MCF 10A (cell line): ENCODE measurements around the gene FAM120C. TPM values are rescaled to one million over a fixed set of nuclear protein-coding genes. Genes with fewer than 3 reads are reported as not detected.

Experiments
- BruUV-seq: library from RNA; stranded (reverse); fragments of 400-500 nt; replicated peaks from 2 replicates; lab custom pipeline; 2021; lab: Mats Ljungman, UMichigan
- CTCF ChIA-PET: fragments of 300-600 bp; sonication (Branson Sonifier 250); formaldehyde crosslinking; extraction: SDS; loops from one replicate; lab custom pipeline; 2021; ENCODE audit warnings: antibody characterized with exemption, inconsistent platforms; lab: Yijun Ruan, JAX
- POLR2A ChIA-PET: fragments of 300-600, 350-650 bp; sonication (Branson Sonifier 250); formaldehyde crosslinking; extraction: SDS; loops from one replicate; lab custom pipeline; 2020; ENCODE audit warnings: antibody characterized with exemption, inconsistent platforms; lab: Yijun Ruan, JAX
- DNase-seq: peaks from one replicate; pipeline ENCODE4 v3.0.0-alpha.2; 2018; ENCODE audit not compliant: unreplicated experiment
- H3K27ac Mint-ChIP-seq: one replicate; pipeline ENCODE4 v1.8.0; 2022; ENCODE audit warnings: mild to moderate bottlenecking, low read depth, mixed read lengths; ENCODE audit not compliant: unreplicated experiment
- H3K27me3 Mint-ChIP-seq: one replicate; pipeline ENCODE4 v1.8.0; 2022; ENCODE audit warnings: mixed read lengths; ENCODE audit not compliant: insufficient read depth, unreplicated experiment
- H3K36me3 Mint-ChIP-seq: one replicate; pipeline ENCODE4 v1.8.0; 2022; ENCODE audit warnings: mild to moderate bottlenecking, moderate library complexity, mixed read lengths; ENCODE audit not compliant: insufficient read depth, unreplicated experiment
- H3K4me1 Mint-ChIP-seq: one replicate; pipeline ENCODE4 v1.8.0; 2022; ENCODE audit warnings: mixed read lengths; ENCODE audit not compliant: insufficient read depth, unreplicated experiment
- H3K4me3 Mint-ChIP-seq: one replicate; pipeline ENCODE4 v1.8.0; 2022; ENCODE audit warnings: mild to moderate bottlenecking, moderate library complexity, mixed read lengths; ENCODE audit not compliant: unreplicated experiment
- H3K9me3 Mint-ChIP-seq: one replicate; pipeline ENCODE4 v1.8.0; 2022; ENCODE audit warnings: mixed read lengths; ENCODE audit not compliant: unreplicated experiment
- intact Hi-C: fragments of 100-400 bp; cut with micrococcal nuclease; formaldehyde crosslinking; loops from 2 replicates; pipeline ENCODE4 v1.14.1; 2022
- total RNA-seq: library from RNA; stranded (reverse); gene quantifications from 2 replicates; pipeline ENCODE4 v1.2.3, GENCODE V29; 2022
- TF ChIP-seq, protein P1 (sequence below): fragments of 200-600 bp; IDR thresholded peaks from one replicate; pipeline ENCODE4 v1.8.0; 2022; ENCODE audit warnings: antibody characterized with exemption, mild to moderate bottlenecking; ENCODE audit not compliant: unreplicated experiment

FAM120C gene
- total RNA-seq, 1 experiment from 2014 or later: 11.3 TPM

DNA sequence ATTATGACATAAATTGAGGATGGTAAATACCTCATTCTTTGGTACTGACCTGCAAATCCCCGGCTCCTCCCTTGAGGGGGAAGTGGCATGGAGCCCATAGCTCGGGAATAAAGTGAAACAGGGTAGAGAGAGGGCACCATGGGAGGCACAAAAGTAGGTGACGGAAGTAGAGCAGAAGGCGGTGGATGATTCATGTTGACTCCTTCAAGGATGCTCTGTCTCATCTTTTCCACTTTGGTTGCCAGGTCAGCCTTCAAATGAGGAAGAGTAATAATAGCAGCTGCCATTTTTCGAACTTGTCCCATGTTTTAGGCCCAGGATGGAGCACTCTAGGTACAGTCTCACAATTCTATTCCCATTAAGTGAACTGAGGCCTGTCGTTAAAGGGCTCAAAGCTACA is 97.4 kb downstream of the FAM120C start:
- DNase-seq: no peak
- BruUV-seq: no TSS peak
- H3K36me3 Mint-ChIP-seq: peaks cover 24% of the 10 kb centered on the region
- no peaks in the 10 kb centered on the region for H3K4me1 Mint-ChIP-seq
- POLR2A ChIA-PET: no interaction called here
- H3K9me3 Mint-ChIP-seq: no peaks in the 10 kb centered on the region
- TF ChIP-seq, protein P1, sequence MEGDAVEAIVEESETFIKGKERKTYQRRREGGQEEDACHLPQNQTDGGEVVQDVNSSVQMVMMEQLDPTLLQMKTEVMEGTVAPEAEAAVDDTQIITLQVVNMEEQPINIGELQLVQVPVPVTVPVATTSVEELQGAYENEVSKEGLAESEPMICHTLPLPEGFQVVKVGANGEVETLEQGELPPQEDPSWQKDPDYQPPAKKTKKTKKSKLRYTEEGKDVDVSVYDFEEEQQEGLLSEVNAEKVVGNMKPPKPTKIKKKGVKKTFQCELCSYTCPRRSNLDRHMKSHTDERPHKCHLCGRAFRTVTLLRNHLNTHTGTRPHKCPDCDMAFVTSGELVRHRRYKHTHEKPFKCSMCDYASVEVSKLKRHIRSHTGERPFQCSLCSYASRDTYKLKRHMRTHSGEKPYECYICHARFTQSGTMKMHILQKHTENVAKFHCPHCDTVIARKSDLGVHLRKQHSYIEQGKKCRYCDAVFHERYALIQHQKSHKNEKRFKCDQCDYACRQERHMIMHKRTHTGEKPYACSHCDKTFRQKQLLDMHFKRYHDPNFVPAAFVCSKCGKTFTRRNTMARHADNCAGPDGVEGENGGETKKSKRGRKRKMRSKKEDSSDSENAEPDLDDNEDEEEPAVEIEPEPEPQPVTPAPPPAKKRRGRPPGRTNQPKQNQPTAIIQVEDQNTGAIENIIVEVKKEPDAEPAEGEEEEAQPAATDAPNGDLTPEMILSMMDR: no peak
- H3K27ac Mint-ChIP-seq: no peak overlapping the region
- CTCF ChIA-PET: no interaction called here
- intact Hi-C loops: no loop called here
- peaks cover 11% of the 10 kb centered on the region for H3K27me3 Mint-ChIP-seq
- H3K4me3 Mint-ChIP-seq: no peak overlapping the region

DNA sequence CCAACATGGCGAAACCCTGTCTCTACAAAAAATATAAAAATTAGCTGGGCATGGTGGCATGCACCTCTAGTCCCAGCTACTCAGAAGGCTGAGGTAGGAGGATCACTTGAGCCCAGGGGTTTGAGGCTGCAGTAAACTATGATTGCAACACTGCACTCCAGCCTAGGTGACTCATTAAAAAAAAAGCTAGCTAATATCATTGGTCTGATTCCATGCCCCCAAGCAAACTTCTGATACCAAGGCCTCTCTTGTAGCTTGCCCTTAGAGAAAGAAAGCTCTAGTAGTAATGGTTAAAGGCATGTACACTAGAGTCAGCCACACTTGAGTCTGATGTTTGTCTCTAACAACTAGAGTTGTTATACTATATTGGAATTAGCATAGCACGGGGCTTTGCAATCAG is 106.2 kb downstream of the FAM120C start:
- Mint-ChIP-seq H3K27ac (no peak overlapping the region), H3K4me1 (no peaks in the 10 kb centered on the region), H3K9me3 (no peaks in the 10 kb centered on the region), H3K27me3 (peaks cover 11% of the 10 kb centered on the region), H3K36me3 (peaks cover 31% of the 10 kb centered on the region), H3K4me3 (no peak overlapping the region)
- TF ChIP-seq, protein P1: no peak
- POLR2A ChIA-PET: interaction anchor here (4.1 kb wide), 1 partner anchor 33 kb away, joined by 27 read pairs; the partner anchor contains the start of gene PHF8
- CTCF ChIA-PET: interaction anchor here (0.5 to 1.0 kb wide), 4 partner anchors 12 to 89 kb away, joined by 3 to 5 read pairs (median 3); no protein-coding TSS in a partner anchor
- peak; percentile 88 for DNase-seq
- intact Hi-C loops: no loop called here
- BruUV-seq: no TSS peak

DNA sequence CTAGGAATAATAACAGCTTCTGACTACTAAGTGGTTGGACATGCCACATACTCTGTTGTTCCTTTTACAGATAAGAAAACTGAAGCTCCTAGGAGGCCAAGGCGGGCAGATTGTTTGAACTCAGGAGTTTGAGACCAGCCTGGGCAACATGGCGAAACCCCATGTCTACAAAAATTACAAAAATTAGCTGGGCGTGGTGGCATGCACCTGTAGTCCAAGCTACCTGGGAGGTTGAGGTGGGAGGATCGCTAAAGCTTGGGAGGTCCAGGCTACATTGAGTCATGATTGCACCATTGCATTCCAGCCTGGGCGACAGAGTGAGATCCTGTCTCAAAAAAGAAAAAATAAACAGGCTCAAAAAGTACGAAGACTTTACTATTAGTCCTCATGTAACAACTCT is 108.2 kb downstream of the FAM120C start:
- Mint-ChIP-seq H3K36me3 (peaks cover 19% of the 10 kb centered on the region), H3K4me1 (no peaks in the 10 kb centered on the region), H3K27ac (no peak overlapping the region), H3K27me3 (peaks cover 2% of the 10 kb centered on the region), H3K9me3 (no peaks in the 10 kb centered on the region), H3K4me3 (no peak overlapping the region)
- CTCF ChIA-PET: no interaction called here
- POLR2A ChIA-PET: interaction anchor here (1.3 to 4.1 kb wide), 2 partner anchors 8 to 30 kb away, joined by 5 to 27 read pairs; partner anchors contain the start of gene PHF8
- no peak for DNase-seq
- no TSS peak for BruUV-seq
- TF ChIP-seq, protein P1: no peak
- intact Hi-C loops: no loop called here

DNA sequence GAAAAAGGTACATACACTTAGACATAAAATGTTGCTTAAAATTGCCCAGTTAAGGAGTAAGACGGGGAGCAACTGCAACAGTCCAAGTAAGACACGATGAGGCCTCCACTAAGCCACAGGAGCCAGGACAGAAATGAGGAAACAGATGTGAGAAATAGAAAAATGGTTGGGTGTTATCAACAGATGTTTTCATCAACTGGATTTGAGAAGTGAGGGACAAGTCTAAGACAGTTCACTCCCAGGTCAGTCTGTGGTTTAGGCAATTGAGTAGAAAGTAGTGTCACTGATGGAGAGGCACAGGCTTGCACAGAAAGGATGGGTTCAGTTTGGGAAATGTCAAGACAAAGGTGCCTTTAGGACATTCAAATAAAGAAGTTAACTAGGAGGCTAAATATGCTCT is 115.3 kb downstream of the FAM120C start:
- ChIA-PET CTCF (interaction anchor here (0.7 kb wide), 1 partner anchor 1990 kb away, joined by 6 read pairs; no protein-coding TSS in a partner anchor), POLR2A (interaction anchor here (1.2 kb wide), 1 partner anchor 7 kb away, joined by 5 read pairs; no protein-coding TSS in a partner anchor)
- intact Hi-C loops: no loop called here
- Mint-ChIP-seq H3K4me3 (no peak overlapping the region), H3K36me3 (peaks cover 4% of the 10 kb centered on the region), H3K4me1 (no peaks in the 10 kb centered on the region), H3K9me3 (no peaks in the 10 kb centered on the region), H3K27me3 (peaks cover 35% of the 10 kb centered on the region), H3K27ac (no peak overlapping the region)
- TF ChIP-seq, protein P1: no peak
- DNase-seq: no peak
- BruUV-seq: no TSS peak
